ENCODE results near the gene SLC35A2.

The SLC35A2 gene

GRCh38 chrX:48911412-48912182 is at the start of gene SLC35A2:
Gene SLC35A2 (minus strand): TSS chrX:48911646. CDS start chrX:48911636, 10 bp downstream.
- Mint-ChIP-seq H3K4me1 (ENCODE audit: low read depth) (peaks cover 44% of the 10 kb centered on the region), H3K36me3 (ENCODE audit: low read depth) (peaks cover 65% of the 10 kb centered on the region), H3K9me3 (no peaks in the 10 kb centered on the region), H3K27me3 (peaks cover 27% of the 10 kb centered on the region), H3K27ac (peak within 1 kb of the TSS; percentile 94), H3K4me3 (peak within 1 kb of the TSS; percentile 88)
- peak; percentile 91 for DNase-seq

- H3K27ac Mint-ChIP-seq = no peak overlapping the region
- H3K9me3 Mint-ChIP-seq = no peaks in the 10 kb centered on the region
- peaks cover 20% of the 10 kb centered on the region for H3K4me1 Mint-ChIP-seq (ENCODE audit: low read depth)
- H3K27me3 Mint-ChIP-seq = peaks cover 18% of the 10 kb centered on the region
- H3K4me3 Mint-ChIP-seq = no peak overlapping the region
- H3K36me3 Mint-ChIP-seq (ENCODE audit: low read depth) = peaks cover 17% of the 10 kb centered on the region
- no peak for DNase-seq
Measured at GRCh38 chrX:48960291-48960690, 48.8 kb upstream of the SLC35A2 start.

- Mint-ChIP-seq H3K27me3 (peaks cover 16% of the 10 kb centered on the region), H3K27ac (peak overlapping the region; percentile 100), H3K4me1 (ENCODE audit: low read depth) (peaks cover 36% of the 10 kb centered on the region), H3K9me3 (no peaks in the 10 kb centered on the region), H3K36me3 (ENCODE audit: low read depth) (peaks cover 33% of the 10 kb centered on the region), H3K4me3 (peak overlapping the region; percentile 93)
- DNase-seq = peak; percentile 56
Measured at GRCh38 chrX:48958635-48959094, 47.2 kb upstream of the SLC35A2 start.

- H3K36me3 Mint-ChIP-seq (ENCODE audit: low read depth) = peaks cover 39% of the 10 kb centered on the region
- peak overlapping the region; percentile 93 for H3K4me3 Mint-ChIP-seq
- H3K27ac Mint-ChIP-seq = peak overlapping the region; percentile 100
- H3K4me1 Mint-ChIP-seq (ENCODE audit: low read depth) = peaks cover 42% of the 10 kb centered on the region
- peaks cover 18% of the 10 kb centered on the region for H3K27me3 Mint-ChIP-seq
- no peaks in the 10 kb centered on the region for H3K9me3 Mint-ChIP-seq
- peak; percentile 91 for DNase-seq
Measured at GRCh38 chrX:48957827-48958634, 46.6 kb upstream of the SLC35A2 start.

GRCh38 chrX:48957477-48957826 is 46.0 kb upstream of the SLC35A2 start, which contains the start of gene OTUD5:
Gene OTUD5 (minus strand): TSS chrX:48957607. CDS start chrX:48957570, 37 bp downstream.
- Mint-ChIP-seq H3K4me1 (ENCODE audit: low read depth) (peaks cover 48% of the 10 kb centered on the region), H3K36me3 (ENCODE audit: low read depth) (peaks cover 45% of the 10 kb centered on the region), H3K27me3 (peaks cover 16% of the 10 kb centered on the region)

GRCh38 chrX:48956728-48957414 is 45.4 kb upstream of the SLC35A2 start:
- peak; percentile 70 for DNase-seq
- Mint-ChIP-seq H3K9me3 (no peaks in the 10 kb centered on the region), H3K27me3 (peaks cover 15% of the 10 kb centered on the region), H3K36me3 (ENCODE audit: low read depth) (peaks cover 51% of the 10 kb centered on the region), H3K4me3 (peak overlapping the region; percentile 85), H3K4me1 (ENCODE audit: low read depth) (peaks cover 54% of the 10 kb centered on the region), H3K27ac (peak overlapping the region; percentile 89)

More at GRCh38 chrX:48957477-48957826, 46.0 kb upstream of the SLC35A2 start, which contains the start of gene OTUD5:
- H3K4me3 Mint-ChIP-seq = peak within 1 kb of the TSS; percentile 93
- no peak for DNase-seq
- H3K9me3 Mint-ChIP-seq = no peaks in the 10 kb centered on the region
- H3K27ac Mint-ChIP-seq = peak within 1 kb of the TSS; percentile 100

- H3K27ac Mint-ChIP-seq = peak overlapping the region; percentile 66
Measured at GRCh38 chrX:48948589-48948988, 37.1 kb upstream of the SLC35A2 start.

GRCh38 chrX:48945517-48946348 is 34.3 kb upstream of the SLC35A2 start:
- Mint-ChIP-seq H3K4me1 (ENCODE audit: low read depth) (peaks cover 50% of the 10 kb centered on the region), H3K36me3 (ENCODE audit: low read depth) (peaks cover 44% of the 10 kb centered on the region), H3K9me3 (no peaks in the 10 kb centered on the region), H3K4me3 (no peak overlapping the region), H3K27ac (peak overlapping the region; percentile 76), H3K27me3 (peaks cover 8% of the 10 kb centered on the region)
- peak; percentile 70 for DNase-seq

More at GRCh38 chrX:48948589-48948988, 37.1 kb upstream of the SLC35A2 start:
- peaks cover 12% of the 10 kb centered on the region for H3K27me3 Mint-ChIP-seq
- peaks cover 47% of the 10 kb centered on the region for H3K4me1 Mint-ChIP-seq (ENCODE audit: low read depth)
- no peak overlapping the region for H3K4me3 Mint-ChIP-seq
- no peaks in the 10 kb centered on the region for H3K9me3 Mint-ChIP-seq
- no peak for DNase-seq
- peaks cover 43% of the 10 kb centered on the region for H3K36me3 Mint-ChIP-seq (ENCODE audit: low read depth)

GRCh38 chrX:48942895-48943294 is 31.4 kb upstream of the SLC35A2 start:
- peaks cover 74% of the 10 kb centered on the region for H3K4me1 Mint-ChIP-seq (ENCODE audit: low read depth)
- H3K27ac Mint-ChIP-seq = peak overlapping the region; percentile 89
- H3K27me3 Mint-ChIP-seq = peaks cover 5% of the 10 kb centered on the region
- no peaks in the 10 kb centered on the region for H3K9me3 Mint-ChIP-seq
- H3K4me3 Mint-ChIP-seq = peak overlapping the region; percentile 38
- no peak for DNase-seq
- peaks cover 57% of the 10 kb centered on the region for H3K36me3 Mint-ChIP-seq (ENCODE audit: low read depth)

- Mint-ChIP-seq H3K4me1 (ENCODE audit: low read depth) (peaks cover 85% of the 10 kb centered on the region), H3K27me3 (no peaks in the 10 kb centered on the region), H3K9me3 (no peaks in the 10 kb centered on the region), H3K4me3 (peak overlapping the region; percentile 72), H3K36me3 (ENCODE audit: low read depth) (peaks cover 75% of the 10 kb centered on the region), H3K27ac (peak overlapping the region; percentile 94)
- peak; percentile 47 for DNase-seq
Measured at GRCh38 chrX:48940404-48940955, 29.0 kb upstream of the SLC35A2 start.

- Mint-ChIP-seq H3K36me3 (ENCODE audit: low read depth) (peaks cover 83% of the 10 kb centered on the region), H3K4me1 (ENCODE audit: low read depth) (peaks cover 93% of the 10 kb centered on the region), H3K4me3 (peak overlapping the region; percentile 72), H3K9me3 (peaks cover 3% of the 10 kb centered on the region), H3K27me3 (no peaks in the 10 kb centered on the region), H3K27ac (peak overlapping the region; percentile 94)
- DNase-seq = peak; percentile 58
Measured at GRCh38 chrX:48939524-48940228, 28.2 kb upstream of the SLC35A2 start.

GRCh38 chrX:48938721-48939425 is 27.4 kb upstream of the SLC35A2 start:
- Mint-ChIP-seq H3K27ac (peak overlapping the region; percentile 94), H3K4me1 (ENCODE audit: low read depth) (peaks cover 94% of the 10 kb centered on the region), H3K9me3 (peaks cover 3% of the 10 kb centered on the region), H3K36me3 (ENCODE audit: low read depth) (peaks cover 85% of the 10 kb centered on the region), H3K27me3 (no peaks in the 10 kb centered on the region), H3K4me3 (peak overlapping the region; percentile 72)
- peak; percentile 79 for DNase-seq

Data from activated T-cell treated with anti-CD3 and anti-CD28 coated beads, Interleukin-2, amount 50 U/mL, for 24 hours (primary cell).